EL (cell line): ENCODE measurements around the gene LRRC2.
"Not testable (repeated sequence)": the region's sequence is repeated elsewhere in the genome, so short reads cannot be mapped to it uniquely, and the experiment has no call there.

Source experiments
- DNase-seq: peaks from one replicate; pipeline ENCODE4 v3.0.0-alpha.2; 2016

LRRC2 gene

DNA sequence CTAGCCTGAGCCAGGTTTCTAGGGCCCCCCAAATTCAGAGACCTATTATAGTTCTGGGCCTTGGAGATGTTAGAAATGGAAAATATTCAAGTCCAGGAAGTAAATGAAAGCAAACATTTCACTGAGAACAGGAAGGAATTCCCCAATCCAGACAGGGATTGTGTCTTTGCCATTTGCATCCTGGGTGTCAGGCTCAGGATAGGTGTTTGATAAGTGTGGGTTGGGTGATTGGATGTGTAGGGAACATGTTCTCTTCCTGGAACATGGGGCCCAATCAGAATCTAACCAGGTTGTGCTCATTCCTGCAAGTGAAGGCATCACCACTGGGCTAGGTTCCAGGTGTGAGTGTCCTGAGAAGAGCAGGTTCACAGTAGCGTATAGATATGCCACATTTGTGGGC is 14.6 kb upstream of the LRRC2 start:
- no peak for DNase-seq

DNA sequence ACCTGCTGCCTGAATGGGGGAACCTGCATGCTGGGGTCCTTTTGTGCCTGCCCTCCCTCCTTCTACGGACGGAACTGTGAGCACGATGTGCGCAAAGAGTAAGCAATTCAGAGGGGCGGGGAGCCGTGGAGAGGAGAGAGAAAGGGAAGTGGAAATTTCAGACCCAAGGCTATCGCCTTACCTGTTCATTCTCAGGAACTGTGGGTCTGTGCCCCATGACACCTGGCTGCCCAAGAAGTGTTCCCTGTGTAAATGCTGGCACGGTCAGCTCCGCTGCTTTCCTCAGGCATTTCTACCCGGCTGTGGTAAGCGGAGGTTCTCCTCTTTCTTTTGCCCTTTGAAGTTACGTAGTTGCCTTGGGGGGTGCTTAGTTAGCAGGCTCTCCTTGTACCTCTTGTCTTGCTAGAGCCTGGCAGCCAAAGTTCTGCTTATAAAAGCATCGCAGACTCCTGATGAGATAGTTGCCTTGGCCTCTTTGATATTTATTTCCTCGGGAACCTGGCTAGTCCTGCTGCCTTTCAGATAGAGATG is 13.7 kb upstream of the LRRC2 start:
- no peak for DNase-seq

DNA sequence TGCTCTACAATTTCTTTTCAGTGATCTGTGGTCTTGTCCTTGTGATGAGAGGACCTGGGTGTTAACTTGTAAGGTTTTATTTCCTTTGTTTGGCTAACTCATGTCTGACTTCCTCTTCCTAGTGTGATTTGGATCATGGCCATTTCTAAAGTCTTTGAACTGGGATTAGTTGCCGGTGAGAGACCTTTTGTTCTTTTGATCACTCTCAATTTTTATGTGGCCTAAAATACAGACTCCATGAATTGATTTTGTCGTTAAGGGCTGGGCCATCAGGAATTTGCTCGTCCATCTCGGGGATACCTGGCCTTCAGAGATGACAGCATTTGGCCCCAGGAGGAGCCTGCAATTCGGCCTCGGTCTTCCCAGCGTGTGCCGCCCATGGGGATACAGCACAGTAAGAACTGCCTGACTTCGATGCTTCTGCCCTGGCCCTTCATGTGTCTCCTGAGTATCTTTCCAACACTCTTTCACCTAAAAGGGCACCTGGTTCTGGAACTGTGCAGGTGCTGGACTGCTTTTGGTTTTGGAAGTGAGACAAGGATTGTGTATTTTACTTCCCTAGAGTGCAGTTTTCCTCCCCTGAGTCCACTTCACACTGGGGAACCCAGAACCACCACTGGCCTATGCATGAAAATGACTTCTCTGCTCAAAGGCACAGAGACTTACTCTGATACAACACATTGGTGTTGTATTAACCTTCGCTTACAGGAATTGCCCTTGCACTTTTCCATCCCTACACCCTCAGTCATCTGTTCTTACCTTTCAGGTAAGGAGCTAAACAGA is 13.1 kb upstream of the LRRC2 start:
- DNase-seq, result no peak

DNA sequence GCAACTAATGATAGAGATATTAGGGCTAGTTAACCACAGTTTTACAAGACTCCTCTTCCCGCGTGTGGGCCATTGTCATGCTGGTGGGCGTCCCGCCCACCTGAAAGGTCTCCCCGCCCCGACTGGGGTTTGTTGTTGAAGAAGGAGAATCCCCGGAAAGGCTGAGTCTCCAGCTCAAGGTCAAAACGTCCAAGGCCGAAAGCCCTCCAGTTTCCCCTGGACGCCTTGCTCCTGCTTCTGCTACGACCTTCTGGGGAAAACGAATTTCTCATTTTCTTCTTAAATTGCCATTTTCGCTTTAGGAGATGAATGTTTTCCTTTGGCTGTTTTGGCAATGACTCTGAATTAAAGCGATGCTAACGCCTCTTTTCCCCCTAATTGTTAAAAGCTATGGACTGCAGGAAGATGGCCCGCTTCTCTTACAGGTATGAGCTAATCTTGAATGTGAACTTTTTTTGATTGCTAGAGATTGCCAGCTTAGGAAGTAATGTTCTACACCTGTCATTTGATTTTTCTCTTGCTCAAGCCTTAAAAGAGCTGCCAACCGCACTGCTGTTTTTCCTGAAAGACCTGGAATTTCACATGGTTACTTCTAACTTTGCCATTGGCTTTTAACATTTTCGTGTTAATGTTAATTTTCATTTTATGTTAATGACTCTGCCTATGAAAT is 11.6 kb upstream of the LRRC2 start:
- not testable (repeated sequence) for DNase-seq

DNA sequence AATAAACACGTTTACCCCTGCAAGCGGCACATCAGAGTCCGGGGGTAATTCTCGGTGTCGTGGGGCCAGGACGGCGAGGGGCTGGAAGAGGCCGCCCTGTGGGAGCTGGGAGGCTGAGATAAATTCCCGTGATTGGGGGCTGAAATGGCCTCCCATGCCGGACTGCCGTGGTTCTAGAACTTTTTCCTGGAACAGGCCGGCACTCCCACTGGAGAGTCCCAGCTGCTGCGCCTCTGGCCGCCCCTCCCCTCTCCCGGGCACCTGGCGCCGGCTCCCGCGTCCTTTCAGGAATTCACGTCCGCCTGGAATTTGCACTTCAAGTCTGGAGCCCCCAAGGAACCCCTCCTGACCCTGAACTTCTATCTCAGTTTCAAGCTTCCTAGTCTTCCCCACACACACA is 10.8 kb upstream of the LRRC2 start:
- no peak for DNase-seq

DNA sequence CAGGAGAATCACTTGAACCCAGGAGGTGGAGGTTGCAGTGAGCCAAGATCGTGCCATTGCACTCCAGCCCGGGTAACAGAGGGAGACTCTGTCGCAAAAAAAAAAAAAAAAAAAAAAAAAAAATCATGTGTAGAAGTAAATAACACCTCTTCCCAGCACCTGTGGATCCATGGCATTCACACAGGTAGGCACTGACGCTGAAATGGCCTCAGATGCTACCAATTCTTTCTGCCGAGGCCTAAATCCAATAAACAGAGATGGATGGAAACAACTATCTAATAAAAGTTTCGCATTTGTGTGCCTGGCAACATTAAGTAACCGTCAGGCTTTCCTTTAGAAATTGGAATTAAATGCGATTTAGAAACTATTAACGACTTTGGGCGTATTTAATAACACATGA is 10.3 kb upstream of the LRRC2 start:
- DNase-seq, result no peak

DNA sequence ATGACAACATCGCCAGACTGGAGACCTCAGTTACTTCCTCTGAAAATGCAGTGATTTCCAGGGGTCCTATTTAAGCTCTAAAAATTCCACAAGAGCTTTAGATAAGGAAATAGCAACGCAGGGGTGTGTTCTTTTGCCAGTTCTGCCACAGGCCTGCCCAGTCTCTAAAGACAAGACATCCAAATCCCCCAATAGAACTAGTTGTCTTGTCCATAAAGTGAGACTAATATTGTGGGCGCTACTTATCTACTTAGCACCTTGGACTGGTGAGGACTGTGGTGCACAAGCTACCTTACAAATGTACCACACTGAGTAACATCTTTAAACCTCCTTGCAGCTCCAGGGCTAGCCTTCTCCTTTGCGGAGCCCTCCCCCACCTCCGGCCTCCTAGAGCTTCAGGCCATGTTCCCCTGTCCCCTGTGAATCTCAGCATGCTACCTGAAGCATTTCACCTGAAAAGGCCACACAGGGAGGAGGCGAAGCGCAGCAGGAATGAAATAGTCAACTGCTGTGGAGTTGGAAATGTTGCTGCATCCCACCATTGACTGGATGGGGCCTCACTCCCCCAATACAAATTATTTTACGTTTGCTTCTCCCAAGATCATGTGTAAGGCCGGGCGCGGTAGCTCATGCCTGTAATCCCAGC is 9.6 kb upstream of the LRRC2 start:
- no peak for DNase-seq

DNA sequence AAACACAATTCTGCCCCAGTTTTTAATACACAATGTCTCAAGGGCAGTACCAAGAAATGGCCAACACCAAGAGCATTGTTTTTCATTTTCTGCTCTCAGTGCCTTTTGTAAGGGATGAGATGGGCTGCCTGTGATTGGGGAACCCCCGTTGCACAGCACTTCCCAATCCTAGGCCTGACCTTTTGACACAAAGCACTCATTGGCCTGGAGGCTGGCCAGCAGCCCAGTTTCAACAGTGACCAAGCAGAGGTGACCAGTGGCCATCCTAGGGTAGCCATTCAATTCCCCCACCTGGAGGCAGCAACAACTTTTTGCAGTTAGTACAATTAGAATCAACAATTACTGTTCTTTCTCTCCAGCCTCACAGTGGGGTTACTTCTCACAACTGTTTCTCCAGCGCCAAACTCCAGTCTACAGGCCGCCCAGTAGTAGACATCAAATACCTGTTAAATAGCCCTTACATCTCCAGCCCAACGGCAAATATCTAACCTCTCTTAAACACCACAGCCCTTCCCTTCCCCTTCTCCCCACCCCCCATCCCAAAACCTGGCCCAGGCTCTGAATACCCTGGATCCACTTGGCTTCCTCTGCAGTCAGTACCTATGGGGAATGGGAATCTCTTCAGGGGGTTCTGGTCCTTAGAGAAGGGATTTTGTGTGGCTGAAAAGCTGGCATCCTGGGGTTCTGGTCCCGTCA is 8.9 kb upstream of the LRRC2 start:
- DNase-seq, result no peak

DNA sequence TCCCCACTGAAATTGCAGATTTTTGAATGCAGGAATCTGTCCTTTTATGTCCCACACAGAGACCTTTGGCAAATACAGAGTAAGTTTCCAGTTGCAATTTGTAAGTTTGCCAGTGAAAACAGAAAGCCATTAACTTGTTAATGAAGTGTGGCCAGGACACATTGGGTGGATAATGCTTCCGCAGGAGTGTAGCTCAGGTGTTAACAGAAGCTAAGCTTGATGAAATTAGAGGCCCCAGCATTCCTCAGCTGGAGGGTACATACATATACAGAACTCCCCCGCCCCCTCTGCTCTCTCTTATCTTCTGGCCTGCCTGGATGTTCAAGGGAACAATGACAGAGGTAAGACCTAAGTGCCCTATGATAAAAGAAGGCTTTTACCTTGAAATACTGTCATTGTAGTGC is 8.1 kb upstream of the LRRC2 start:
- no peak for DNase-seq

DNA sequence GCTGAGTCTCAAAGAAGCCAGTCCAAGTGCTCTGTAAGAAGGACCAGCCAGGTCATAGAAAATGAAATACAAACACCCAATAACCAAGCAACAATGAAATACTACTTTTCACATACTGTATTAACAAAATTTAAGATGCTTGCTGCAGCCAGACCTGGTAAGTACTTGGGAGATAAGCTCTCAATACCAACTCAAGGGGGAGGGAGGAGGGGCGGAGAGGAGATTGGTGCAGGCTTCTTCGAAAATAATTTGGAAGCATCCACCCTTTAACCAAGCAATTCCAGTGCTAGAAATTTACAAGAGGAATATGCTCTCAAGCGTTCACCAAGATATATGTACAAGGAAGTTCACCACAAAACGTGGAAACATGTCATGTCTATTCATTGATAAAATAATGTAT is 7.6 kb upstream of the LRRC2 start:
- no peak for DNase-seq

DNA sequence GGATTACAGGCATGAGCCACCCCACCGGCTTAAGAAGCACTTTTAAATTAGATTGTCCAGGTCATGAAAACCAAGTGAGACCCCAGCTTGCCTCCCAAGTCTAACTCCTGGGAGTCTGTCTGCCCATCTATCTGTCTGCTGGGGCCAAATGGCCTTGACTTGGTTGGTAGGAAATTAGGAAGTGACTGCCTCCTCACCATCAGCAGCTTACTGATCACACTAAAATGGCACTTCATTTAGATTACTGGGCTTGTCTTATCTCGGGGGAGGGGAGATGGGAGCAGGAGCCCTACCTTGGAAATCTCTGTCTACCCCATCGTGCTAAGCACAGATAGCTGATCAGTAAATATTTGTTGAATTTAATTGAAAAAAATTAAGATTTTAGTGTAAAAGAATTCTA is 5.6 kb upstream of the LRRC2 start:
- no peak for DNase-seq

DNA sequence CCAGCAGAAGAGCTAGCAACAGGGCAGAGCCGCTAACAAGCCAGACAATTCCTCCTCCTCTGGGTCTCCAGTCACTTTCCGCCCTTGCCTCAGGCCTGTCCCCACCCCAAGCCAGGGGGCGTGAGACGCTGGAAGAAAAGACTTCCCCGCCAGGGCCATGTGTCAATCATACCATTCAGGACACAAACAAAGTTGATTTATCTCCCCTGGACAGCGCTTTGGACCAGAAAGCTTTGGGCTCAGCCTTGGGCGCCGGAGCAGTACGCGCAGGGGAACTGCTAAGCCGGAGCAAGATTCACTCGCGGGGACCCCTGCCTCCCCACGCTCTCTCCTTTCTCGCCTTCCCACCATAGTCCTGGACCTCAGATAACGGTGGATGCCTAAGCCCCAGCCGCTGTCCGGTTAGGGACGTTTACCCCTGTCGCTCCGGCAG is 479 bp downstream of the LRRC2 start:
- DNase-seq, result no peak

DNA sequence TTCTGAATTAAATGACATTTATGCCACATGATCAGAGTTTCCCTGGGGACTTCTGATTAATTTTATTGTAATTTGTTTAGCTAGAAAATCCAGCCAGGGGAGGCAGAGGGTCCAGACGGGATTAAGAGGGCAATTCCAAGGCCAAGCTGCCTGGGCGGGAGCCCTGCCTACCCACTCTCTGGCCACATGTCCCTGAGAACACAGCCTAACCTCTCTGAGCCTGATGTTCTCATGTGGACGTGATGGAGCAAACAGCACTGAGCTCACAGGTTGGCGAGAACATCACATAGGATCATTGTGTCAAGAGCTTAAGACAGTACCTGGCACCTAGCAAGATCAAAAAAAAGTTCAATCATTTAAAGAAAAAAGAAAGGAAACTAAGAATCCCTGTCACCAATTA is 1.0 kb downstream of the LRRC2 start:
- DNase-seq, result no peak

DNA sequence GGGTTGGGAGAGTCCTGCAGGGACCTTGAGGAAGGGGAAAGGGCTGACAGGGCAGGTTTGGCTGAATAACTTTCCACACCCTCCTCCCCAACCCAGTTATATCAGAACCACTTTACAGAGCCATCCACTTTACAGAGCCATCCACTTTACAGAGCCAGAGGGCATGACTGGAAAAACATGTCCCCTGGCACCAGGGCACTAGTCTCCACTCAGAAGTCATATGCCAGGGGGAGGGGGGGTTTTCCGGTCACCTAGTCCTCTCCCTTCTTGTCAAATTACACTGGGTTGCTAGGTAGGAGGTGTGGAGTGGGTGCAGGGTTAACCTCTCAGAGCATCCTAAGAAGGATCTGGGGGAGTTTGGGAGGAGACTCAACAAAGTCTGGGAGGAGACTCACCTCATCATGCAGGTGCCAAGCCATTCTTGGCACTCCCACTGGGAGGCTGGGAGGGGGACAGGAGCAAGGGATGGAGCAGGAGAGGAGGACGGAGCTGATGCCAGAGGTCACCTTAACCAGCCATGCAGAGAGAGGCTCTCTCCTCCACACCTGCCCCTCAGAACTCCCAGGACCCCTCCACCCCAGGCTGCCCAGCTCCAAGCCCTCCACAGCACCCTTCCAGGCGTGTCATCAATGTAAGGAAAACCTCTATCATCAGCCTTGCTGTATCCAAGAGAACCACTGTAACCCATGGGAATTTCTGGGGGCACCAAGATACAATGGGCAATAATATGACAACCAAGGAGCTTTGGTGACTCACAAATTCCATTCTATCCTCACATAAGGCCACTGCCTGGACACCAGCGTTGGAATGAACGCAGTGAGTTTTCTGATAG is 1.7 kb downstream of the LRRC2 start:
- peak; percentile 27 for DNase-seq

DNA sequence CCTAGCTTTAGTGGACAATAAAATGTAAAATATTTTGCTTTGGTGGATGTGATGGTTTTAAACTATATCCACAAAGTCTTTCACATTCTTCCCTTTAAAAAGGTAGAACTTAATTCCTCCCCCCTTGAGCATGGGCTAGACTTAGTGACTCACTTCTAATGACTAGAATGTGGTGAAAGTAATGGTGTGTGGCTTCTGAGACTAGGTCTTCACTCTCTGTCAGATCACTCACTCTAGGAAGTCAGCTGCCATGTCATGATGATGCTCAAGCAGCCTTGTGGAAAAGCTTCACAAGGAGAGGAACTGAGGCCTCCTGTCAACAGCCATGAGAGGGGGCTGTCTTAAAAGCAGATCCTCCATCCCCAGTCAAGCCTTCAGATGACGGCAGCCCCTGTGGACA is 4.2 kb downstream of the LRRC2 start:
- DNase-seq, result no peak

DNA sequence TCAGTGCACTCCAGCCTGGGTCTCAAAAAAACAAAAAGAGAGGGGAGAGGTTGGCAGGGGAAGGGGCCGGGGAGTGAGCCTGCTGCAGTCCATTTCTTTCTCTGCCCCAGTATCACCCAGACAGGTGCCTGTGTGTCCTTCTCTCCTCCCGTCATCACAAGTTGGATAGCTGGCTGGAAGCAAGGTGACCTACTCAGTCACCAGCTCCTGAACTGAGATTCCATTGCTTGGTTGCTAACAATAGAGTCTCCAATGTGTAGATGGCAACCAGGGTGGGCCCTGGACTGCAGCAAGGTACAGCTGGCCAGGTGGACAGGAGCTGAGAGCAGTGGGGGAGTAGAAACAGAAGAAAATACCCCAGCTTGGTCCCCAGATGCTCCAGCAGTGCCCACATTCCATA is 4.6 kb downstream of the LRRC2 start:
- DNase-seq, result no peak

DNA sequence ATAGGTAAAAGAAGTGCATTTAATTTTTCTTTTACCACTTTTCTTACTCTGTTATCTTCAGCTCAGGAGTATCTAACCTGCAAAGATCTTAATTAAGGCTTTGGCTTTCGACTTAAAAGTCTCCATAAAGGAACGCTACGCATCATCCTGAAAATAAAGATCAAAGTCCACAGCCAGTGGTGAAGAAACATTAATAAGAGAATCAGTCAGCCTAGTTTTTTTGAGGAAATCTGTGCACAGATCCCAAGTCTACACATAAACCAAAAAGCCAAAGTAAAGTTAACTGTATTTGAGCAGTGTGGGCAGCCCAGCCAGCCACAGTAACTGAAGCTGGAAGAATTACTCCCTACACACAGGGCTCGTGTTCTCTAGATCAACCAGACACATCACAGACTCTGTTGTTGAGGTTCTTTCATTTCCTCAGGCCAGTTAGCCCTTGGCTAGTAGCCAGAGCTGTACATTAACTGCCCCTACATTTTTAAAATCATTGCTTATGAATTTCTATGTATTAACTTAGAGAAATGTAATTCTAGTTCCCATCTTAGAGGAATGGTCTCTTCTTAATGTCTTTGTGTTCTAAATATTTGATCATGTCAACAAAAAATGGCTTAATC is 6.9 kb downstream of the LRRC2 start:
- DNase-seq, result peak; percentile 25

DNA sequence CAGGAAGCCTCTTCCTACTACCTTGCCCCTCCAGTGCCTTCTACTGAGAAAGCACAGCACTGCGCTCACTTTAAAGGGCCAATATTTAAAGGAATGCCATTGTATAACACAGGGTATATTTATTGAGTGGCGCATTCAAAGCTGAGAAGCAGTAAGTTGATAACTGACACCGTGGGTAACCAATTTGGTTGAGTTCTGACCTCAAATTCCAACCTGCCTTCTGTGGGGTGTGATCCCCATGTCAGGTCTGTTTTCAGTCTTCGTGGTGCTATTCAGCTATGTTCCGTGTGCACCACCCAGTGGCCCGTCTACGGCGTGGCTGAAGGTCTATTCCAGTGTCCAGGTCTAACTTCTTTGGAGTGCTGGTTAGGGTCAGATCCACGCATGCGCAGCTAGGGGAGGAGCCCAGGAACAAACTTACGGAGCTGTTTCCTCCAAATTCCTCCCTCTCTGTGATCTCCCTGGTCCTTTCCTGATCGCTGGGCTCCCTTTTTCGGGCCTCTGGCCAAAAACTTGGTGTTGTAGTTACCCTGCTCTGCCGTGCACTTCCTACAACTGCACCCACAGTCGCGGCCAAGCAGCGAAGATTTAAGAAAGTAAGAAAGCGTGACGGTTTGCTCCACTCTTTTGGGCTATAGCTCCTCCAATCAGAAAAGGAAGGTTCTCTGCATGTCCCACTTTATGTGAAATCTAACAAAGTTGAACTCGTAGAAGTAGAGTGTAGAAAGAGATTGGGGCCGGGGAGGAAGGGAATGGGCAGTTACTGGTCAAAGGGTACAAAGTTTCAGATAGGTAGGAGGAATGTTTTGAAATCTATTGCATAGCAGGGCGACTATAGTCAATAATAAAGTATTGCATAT is 7.7 kb downstream of the LRRC2 start:
- DNase-seq, result peak; percentile 93

DNA sequence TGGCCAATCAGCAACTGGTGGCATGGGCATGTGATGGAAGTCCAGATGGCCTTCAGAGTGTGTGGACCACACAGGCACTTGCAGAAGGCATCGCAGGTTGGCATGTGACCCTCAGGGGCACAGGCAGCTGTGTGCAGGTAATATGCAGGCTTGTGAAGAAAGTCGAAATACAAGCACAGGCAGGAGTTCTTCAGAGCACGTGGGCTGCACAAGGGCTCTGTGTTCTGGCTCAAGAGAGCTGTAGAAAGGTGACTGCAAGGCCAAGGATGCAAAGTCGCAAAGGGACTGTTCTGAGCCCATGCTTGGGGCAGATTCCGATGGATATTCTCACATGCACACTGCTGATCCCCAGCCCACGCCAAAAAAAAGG is 8.3 kb downstream of the LRRC2 start:
- no peak for DNase-seq

DNA sequence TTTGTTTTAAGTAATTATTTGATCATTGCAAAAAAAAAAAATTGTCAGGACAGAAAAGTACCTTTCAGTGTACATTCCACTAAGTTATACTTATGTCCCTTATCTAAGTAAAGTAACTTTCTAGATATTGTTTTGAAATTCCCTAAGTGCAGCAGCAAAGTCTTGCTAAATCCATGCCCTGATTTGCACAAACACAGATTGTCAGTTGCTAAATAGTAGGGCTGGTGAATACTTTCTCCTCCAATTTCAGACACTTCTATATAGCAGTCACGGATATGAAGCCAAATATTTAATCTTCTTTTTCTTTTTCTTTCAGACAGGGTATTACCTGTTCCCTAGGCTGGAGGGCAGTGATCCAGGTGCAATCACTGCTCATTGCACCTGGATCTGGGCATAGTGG is 12.9 kb downstream of the LRRC2 start:
- no peak for DNase-seq

DNA sequence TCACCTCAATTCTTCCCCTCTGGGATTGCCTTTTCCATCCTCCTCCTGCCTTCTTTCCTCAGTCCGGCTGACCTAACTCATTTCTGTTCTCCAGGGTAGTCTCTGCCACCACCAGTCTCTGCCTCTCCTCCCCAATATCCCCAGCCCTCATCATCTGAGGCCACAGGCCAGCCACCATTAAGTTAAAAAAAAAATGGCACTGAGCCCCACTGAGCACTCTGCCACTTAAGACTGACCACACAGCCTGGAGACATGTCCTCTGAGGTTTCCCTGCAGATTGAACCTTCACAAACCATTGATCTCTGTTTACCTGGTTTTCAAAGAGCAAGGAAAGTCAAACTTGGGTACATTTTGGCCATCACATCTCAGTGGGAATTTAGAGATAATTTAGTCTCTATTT is 13.6 kb downstream of the LRRC2 start:
- no peak for DNase-seq
